ENCODE data around the gene PPP1R9A.

GRCh38 chr7:95304990-95305389 is 397.6 kb downstream of the PPP1R9A start:
- TF ChIP-seq POLR2AphosphoS5 (IDR thresholded peaks at IDR 0.05), result peak; percentile 94
- peak; percentile 33 for TF ChIP-seq CTCF (IDR thresholded peaks at IDR 0.05; ENCODE audit: poor library complexity, severe bottlenecking)
- peak; percentile 47 for TF ChIP-seq RAD21 (conservative IDR thresholded peaks at IDR 0.05)
- TF ChIP-seq, protein P1, sequence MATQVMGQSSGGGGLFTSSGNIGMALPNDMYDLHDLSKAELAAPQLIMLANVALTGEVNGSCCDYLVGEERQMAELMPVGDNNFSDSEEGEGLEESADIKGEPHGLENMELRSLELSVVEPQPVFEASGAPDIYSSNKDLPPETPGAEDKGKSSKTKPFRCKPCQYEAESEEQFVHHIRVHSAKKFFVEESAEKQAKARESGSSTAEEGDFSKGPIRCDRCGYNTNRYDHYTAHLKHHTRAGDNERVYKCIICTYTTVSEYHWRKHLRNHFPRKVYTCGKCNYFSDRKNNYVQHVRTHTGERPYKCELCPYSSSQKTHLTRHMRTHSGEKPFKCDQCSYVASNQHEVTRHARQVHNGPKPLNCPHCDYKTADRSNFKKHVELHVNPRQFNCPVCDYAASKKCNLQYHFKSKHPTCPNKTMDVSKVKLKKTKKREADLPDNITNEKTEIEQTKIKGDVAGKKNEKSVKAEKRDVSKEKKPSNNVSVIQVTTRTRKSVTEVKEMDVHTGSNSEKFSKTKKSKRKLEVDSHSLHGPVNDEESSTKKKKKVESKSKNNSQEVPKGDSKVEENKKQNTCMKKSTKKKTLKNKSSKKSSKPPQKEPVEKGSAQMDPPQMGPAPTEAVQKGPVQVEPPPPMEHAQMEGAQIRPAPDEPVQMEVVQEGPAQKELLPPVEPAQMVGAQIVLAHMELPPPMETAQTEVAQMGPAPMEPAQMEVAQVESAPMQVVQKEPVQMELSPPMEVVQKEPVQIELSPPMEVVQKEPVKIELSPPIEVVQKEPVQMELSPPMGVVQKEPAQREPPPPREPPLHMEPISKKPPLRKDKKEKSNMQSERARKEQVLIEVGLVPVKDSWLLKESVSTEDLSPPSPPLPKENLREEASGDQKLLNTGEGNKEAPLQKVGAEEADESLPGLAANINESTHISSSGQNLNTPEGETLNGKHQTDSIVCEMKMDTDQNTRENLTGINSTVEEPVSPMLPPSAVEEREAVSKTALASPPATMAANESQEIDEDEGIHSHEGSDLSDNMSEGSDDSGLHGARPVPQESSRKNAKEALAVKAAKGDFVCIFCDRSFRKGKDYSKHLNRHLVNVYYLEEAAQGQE (IDR thresholded peaks at IDR 0.05; ENCODE audit: borderline replicate concordance), result peak; percentile 64
- TF ChIP-seq EZH2 (IDR thresholded peaks at IDR 0.05; ENCODE audit: borderline replicate concordance, insufficient read depth, low read length, poor library complexity, severe bottlenecking), result no peak
- peak; percentile 99 for TF ChIP-seq EP300 (conservative IDR thresholded peaks at IDR 0.05; ENCODE audit: poor library complexity, severe bottlenecking)
- no peak for TF ChIP-seq MXI1 (conservative IDR thresholded peaks at IDR 0.05; ENCODE audit: poor library complexity, severe bottlenecking)

Data from neural cell (in vitro differentiated cells).